ENCODE measurements around the gene MOXD1.
A peak's percentile ranks its signal among the peaks of the same experiment; 100 is the strongest.
"Not testable (repeated sequence)": the region's sequence is repeated elsewhere in the genome, so short reads cannot be mapped to it uniquely, and the experiment has no call there.

Gene MOXD1

GRCh38 chr6:132330759-132331158 lies 70.5 kb downstream of the MOXD1 start:
- H3K4me3 ChIP-seq (ENCODE audit: low read length) = no peak overlapping the region
- no peak for TF ChIP-seq CTCF (conservative IDR thresholded peaks at IDR 0.05; ENCODE audit: low read length)
- DNase-seq (ENCODE audit: low read depth) = no peak

- peak; percentile 72 for DNase-seq (ENCODE audit: low read depth)
- no peak for TF ChIP-seq CTCF (conservative IDR thresholded peaks at IDR 0.05; ENCODE audit: low read length)
- no peak overlapping the region for H3K4me3 ChIP-seq (ENCODE audit: low read length)
Measured at GRCh38 chr6:132322398-132322797, 78.9 kb downstream of the MOXD1 start.

GRCh38 chr6:132320007-132320406 lies 81.3 kb downstream of the MOXD1 start:
- TF ChIP-seq CTCF (conservative IDR thresholded peaks at IDR 0.05; ENCODE audit: low read length) = no peak

GRCh38 chr6:132316970-132317369 lies 84.3 kb downstream of the MOXD1 start:
- DNase-seq (ENCODE audit: low read depth) = no peak
- no peak for TF ChIP-seq CTCF (conservative IDR thresholded peaks at IDR 0.05; ENCODE audit: low read length)
- no peak overlapping the region for H3K4me3 ChIP-seq (ENCODE audit: low read length)

More at GRCh38 chr6:132320007-132320406, 81.3 kb downstream of the MOXD1 start:
- no peak overlapping the region for H3K4me3 ChIP-seq (ENCODE audit: low read length)
- peak; percentile 50 for DNase-seq (ENCODE audit: low read depth)

- H3K4me3 ChIP-seq (ENCODE audit: low read length) = no peak overlapping the region
- DNase-seq (ENCODE audit: low read depth) = no peak
- TF ChIP-seq CTCF (conservative IDR thresholded peaks at IDR 0.05; ENCODE audit: low read length) = no peak
Measured at GRCh38 chr6:132314432-132314831, 86.8 kb downstream of the MOXD1 start.

GRCh38 chr6:132310921-132311320 lies 90.4 kb downstream of the MOXD1 start:
- H3K4me3 ChIP-seq (ENCODE audit: low read length) = no peak overlapping the region
- no peak for DNase-seq (ENCODE audit: low read depth)
- no peak for TF ChIP-seq CTCF (conservative IDR thresholded peaks at IDR 0.05; ENCODE audit: low read length)

- H3K4me3 ChIP-seq (ENCODE audit: low read length) = not testable (repeated sequence)
- DNase-seq (ENCODE audit: low read depth) = peak; percentile 20
Measured at GRCh38 chr6:132310151-132310550, 91.1 kb downstream of the MOXD1 start.

GRCh38 chr6:132304891-132305305 lies 96.4 kb downstream of the MOXD1 start:
- H3K4me3 ChIP-seq (ENCODE audit: low read length) = no peak overlapping the region
- no peak for TF ChIP-seq CTCF (conservative IDR thresholded peaks at IDR 0.05; ENCODE audit: low read length)
- DNase-seq (ENCODE audit: low read depth) = no peak
